ENCODE results near the gene TMEM98. TPM values are rescaled to one million over a fixed set of nuclear protein-coding genes. Genes with fewer than 3 reads are reported as not detected.
"Not testable (repeated sequence)": the region's sequence is repeated elsewhere in the genome, so short reads cannot be mapped to it uniquely, and the experiment has no call there.

Gene TMEM98
- total RNA-seq, 1 donor from 2014 or later, result 10.7 TPM

DNA sequence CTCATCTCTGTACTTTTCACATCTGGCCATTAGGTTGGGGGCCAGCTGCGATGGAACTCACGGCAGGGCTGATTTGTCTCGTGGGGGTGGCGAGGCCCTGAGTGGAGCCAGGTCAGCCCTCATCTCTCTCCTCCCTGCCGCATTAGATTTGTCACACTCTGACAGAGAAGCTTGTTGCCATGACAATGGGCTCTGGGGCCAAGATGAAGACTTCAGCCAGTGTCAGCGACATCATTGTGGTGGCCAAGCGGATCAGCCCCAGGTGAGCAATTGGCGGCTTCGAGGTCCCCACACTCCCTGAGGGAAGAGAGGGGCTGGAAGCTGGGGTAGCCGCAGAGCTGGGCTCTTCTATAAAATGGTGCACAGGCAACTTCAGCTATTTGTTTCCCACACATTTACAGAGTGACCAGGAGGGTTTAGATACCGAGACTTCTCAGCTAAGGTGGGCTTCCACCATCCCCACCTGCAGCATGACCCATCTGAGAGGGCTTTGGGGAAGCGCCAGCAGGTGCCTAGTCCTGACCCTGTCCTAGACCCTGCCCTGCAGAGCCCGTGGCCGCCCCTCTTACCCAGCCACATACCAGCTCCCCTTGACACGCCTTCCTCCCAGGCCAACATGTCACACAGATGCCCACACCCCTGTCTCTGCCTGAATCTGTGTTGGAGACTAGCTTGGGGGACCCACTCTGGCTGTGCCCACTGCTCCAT, 8.4 kb downstream of the TMEM98 start:
- ATAC-seq (no peak), DNase-seq (no peak)
- intact Hi-C loops (cut with micrococcal nuclease), result no loop called here

DNA sequence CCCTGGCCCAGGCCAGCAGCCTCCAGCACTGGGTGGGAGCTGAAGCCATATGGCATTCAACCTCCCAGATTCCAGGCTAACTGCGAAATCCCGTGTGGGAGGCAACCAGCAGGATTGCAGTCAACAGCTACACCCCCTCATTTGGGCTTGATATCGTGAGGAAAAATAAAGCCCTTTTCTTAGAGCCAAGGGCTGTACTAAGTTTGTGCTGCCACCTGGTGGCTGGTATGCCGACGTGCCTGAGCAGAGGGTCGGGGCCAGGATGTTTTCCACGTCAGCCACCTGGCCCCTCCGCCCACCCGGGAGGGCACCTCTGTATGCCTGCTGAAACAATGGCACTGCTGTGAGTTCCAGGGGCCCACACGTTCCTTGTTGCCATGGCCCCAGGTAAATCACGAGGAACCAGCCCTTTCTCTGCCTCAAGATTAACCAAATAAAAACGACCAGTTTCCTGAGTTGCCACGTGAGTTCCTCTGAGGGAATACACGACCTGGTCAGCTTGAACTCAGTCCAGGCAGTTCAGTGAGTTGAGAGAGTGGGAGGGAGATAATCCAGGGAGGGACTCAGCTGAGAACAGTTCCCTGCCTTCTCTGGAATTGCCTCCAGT, 9.0 kb downstream of the TMEM98 start:
- ATAC-seq (peak; percentile 79), DNase-seq (peak; percentile 77)
- intact Hi-C loops (cut with micrococcal nuclease), result no loop called here

DNA sequence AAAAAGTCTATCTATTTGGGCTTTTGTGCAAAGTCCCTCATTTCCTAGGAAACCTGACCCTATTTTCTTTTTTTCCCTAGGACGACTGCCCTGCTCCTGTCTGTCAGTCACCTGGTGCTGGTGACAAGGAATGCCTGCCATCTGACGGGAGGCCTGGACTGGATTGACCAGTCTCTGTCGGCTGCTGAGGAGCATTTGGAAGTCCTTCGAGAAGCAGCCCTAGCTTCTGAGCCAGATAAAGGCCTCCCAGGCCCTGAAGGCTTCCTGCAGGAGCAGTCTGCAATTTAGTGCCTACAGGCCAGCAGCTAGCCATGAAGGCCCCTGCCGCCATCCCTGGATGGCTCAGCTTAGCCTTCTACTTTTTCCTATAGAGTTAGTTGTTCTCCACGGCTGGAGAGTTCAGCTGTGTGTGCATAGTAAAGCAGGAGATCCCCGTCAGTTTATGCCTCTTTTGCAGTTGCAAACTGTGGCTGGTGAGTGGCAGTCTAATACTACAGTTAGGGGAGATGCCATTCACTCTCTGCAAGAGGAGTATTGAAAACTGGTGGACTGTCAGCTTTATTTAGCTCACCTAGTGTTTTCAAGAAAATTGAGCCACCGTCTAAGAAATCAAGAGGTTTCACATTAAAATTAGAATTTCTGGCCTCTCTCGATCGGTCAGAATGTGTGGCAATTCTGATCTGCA, 12.9 kb downstream of the TMEM98 start:
- intact Hi-C loops (cut with micrococcal nuclease), result no loop called here
- DNase-seq (no peak), ATAC-seq (no peak)

DNA sequence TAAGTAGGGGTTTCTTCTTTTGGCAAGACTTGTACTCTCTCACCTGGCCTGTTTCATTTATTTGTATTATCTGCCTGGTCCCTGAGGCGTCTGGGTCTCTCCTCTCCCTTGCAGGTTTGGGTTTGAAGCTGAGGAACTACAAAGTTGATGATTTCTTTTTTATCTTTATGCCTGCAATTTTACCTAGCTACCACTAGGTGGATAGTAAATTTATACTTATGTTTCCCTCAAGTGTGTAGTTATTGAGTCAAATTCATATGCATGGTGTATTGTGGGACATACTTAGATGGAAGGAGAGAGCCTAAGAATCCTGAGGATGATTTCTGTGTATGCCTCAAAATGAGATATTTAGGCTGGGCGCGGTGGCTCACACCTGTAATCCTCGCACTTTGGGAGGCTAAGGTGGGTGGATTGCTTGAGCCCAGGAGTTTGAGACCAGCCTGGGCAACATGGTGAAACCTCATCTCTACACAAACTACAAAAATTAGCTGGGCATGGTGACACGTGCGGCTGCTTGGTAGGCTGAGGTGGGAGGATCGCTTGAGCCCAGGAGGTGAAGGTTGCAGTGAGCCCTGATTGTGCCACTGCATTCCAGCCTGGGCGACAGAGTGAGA, 13.6 kb downstream of the TMEM98 start:
- ATAC-seq, result no peak
- DNase-seq, result no peak
- intact Hi-C loops (cut with micrococcal nuclease), result no loop called here

DNA sequence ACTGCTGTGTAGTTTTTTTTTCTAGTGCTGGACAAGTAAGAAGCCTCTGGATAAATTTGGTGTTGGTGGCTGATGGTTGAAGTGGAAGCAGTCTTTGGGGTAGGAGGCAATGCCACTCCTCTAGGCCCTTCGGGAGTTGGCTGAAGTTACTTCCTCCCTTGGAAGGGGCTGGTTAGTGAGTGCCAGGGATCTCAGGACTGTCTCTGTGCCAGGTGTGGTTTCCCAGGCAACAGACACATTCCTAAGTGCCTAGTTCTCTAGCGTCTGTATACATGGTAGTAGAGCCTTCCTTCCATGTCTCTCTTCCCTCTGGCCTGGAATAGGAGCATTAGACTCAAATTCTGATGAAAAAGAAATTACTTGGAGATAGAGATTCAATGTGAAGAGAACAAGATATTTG, 15.3 kb downstream of the TMEM98 start:
- no peak for DNase-seq
- no peak for ATAC-seq
- intact Hi-C loops (cut with micrococcal nuclease), result no loop called here

DNA sequence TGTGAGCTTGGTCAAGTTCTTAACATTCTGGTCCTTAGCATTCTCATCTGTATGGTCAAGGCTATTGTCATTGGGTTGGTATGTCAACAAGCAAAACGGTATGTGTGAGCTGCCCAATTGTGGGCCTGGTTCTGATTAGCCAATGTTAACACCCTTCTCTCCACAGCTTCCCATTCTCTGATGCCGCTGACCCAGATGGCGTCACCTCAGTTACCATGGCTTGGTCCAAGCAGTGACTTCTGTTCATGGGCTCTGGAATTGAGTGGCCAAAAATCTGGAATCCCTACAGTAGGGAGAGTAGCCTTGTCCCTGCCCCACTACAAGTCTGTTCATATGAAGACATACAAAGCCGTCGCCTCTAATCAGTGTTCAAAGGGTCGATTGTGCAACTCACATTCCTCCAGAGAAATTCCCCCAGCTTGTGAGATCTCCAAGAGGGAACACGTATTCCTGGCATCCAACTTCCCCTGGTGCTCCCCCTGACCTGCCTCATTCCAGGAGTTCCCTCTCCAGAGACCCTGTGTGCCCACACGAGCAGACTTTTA, 15.8 kb downstream of the TMEM98 start:
- intact Hi-C loops (cut with micrococcal nuclease), result no loop called here
- DNase-seq, result no peak
- ATAC-seq, result peak; percentile 85

DNA sequence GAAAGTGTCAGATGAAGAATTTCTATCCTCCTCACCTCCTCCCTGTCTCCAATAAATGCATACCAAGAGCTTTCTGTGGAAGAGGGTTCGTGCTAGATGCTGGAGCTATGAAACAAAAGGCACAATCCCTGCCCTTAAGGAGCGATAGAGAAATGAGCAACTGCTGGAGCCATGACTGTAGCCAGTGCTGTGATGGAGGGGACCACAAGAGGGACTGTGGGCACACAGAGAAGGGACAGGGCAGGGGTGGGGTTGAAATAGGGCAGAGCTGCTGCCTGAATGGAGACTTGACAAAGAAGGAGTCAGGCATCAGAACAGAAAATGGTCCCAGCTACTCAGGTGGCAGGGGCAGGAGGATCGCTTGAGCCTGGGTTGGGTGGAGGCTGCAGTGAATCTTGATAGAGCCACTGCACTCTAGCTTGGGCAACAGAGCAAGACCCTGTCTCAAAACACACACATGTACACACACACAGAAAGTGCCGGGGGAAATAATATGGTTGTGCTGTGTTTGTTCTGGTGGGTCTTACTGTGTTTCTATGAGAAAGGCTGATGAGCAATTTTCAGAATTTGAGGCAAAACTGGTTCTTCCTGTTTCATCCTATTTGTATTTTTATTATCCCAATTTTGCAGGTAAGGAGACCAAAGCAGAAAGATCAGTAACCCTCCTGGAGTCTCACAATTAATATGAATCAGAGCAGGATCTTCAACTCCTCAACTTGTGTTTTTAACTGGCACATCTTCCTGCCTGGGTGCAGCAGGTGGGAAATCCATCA, 16.5 kb downstream of the TMEM98 start:
- DNase-seq (no peak), ATAC-seq (no peak)
- intact Hi-C loops (cut with micrococcal nuclease), result no loop called here

DNA sequence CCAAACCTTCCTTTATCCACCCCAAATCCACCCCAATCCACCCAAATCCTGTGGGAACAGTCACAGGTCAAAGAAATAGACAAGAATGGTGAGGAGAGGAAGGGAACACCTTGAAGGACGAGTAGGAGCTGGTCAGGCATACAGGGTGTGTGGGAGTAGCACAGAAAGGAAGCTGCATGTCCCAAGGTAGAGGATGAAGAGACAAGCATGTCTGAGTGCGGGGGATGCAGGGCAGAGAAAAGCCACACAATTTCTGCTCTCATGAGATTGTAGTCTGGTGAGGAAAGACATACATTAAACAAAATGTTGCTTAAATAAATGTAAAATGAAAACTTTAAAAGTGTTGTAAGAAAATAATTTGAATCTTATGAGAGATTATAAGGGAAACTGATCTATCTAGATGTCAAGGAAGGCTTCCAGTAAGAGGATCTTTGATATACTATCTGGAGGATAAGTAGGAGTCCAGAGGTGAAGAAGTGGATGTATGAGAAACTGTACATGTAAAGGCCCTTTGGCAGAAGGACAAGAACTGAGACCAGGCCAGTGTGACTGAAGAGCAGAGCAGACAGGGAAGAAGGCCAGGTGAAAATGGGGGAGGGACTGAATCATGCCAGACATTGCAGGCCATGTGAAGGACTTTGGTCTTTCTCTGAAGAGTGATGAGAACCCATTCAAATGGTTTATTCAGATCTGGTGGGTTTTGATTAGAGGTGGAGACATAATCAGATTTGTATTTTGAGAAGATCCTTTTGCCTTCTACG, 18.6 kb downstream of the TMEM98 start:
- intact Hi-C loops (cut with micrococcal nuclease), result no loop called here
- ATAC-seq (no peak), DNase-seq (no peak)

DNA sequence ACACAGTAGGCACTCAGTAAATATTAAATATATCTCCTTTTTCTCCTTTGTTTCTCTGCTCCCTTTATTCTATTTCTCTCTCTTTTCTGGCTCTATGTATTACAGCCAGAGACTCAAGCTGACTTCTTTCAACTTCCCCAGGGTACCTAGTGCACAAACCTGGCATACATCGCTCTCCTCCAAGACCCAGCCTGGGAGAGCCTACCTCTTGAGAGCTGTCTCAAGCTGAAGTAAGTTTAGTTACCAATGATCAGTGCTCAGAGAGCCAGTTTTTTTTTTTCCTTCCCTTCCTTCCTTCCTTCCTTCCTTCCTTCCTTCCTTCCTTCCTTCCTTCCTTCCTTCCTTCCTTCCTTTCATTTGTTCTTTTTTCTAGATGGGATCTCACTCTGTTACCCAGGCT, 19.8 kb downstream of the TMEM98 start:
- ATAC-seq (no peak), DNase-seq (no peak)
- intact Hi-C loops (cut with micrococcal nuclease), result no loop called here

DNA sequence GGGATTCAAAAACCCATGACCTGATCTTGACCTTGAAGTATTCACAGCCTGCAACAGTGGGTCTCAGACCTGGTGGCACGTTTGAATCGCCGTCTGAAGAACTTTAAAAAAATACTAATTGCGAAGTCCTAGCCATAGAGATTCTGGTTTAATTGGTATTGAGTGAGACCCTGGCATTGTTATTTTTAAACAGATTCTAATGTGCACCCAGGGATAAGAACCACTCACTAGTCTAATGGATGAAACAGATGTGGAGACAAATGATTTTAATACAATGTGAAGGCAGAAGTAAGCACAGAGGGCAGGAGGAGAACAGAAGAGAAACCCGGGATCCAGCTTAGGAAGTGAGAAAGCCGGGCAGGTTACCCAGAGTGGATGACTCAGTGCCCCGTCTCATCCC, 21.2 kb downstream of the TMEM98 start:
- intact Hi-C loops (cut with micrococcal nuclease), result no loop called here
- no peak for DNase-seq
- no peak for ATAC-seq

DNA sequence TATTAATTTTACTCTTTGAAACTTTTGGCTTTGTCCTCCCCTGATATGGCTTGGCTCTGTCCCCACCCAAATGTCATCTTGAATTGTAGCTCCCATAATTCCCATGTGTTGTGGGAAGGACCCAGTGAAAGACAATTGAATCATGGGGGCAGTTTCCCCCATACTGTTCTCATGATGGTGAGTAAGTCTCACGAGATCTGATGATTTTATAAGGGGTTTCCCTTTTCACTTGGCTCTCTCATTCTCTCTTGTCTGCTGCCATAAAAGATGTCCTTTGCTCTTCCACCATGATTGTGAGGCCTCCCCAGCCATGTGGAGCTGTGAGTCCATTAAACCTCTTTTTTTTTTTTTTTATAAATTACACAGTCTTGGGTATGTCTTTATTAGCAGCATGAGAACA, 24.5 kb downstream of the TMEM98 start:
- ATAC-seq; DNase-seq; intact Hi-C loops (cut with micrococcal nuclease): not testable (repeated sequence)

DNA sequence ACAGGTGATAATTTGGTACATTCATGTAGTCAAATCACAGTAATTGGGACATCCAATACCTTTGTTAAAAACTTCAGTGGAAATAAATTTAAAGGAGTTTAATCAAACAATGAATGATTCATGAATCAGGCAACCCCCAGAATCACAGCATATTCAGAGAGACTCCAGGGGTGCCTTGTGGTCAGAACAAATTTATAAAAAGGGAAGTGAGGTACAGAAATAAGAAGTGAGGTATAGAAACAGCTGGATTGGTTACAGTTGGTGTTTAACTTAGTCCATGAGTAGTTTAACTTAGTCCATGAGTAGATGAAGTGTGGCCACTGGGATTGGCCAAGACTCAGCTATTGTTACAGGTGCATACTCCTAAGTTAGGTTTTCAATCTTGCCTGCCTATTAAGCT, 25.1 kb downstream of the TMEM98 start:
- DNase-seq (no peak), ATAC-seq (no peak)
- intact Hi-C loops (cut with micrococcal nuclease), result no loop called here

DNA sequence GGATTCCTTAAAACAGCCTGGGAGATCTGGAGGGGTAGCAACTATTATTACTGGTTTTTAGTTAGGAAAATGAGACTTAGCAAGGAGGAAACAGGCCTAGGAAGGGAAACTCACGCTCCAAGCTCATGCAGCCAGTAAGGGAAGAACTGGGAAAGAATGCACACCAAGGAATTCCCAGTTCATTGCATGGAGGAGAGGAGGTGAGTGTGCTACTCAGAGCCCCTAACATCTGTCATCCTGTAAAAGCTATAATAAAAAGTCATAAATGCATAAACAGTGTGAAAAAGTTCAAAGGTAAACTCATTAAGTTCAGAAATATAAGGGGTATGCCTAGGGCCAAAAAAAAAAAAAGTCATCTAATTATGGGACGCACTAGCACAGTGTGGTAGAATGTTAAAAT, 25.9 kb downstream of the TMEM98 start:
- ATAC-seq, result no peak
- DNase-seq, result no peak
- intact Hi-C loops (cut with micrococcal nuclease), result no loop called here

DNA sequence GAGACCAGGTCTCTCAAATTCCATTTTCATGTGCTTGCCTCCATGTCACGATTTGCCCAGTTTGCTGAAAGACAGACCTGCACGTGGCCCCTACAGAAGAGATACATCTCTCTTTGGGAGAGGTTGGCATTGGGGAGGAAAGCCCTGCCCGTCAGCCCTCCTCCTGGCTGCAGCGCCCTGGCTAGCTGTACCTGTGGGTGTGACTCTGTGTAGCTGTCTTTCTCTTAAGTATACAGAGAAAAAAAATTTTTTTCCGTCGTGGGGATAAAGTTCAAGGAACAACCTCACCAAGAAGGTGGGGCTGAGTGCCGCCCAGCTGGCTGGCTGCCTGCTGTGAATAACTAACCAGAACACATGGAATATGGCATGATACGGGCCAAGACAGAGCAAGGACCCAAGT, 26.5 kb downstream of the TMEM98 start:
- ATAC-seq (no peak), DNase-seq (no peak)

DNA sequence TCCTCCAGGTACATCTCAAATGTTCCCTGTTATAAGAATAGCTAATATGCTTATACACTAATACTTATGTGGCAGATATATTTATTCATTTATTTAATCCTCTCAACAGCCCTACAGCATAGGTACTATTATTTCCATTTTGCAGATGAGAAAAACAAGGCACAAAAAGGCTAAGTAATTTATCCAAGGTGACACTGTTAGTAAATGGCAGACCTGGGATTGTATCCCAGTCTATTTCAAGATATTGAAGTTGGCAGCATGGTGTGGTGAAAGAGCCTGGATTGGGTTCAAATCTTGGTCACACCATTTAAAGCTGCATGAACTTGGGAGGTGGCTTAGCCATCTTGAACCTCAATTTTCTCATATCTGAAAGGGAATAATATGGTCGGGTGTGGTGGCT, 27.2 kb downstream of the TMEM98 start:
- intact Hi-C loops (cut with micrococcal nuclease), result no loop called here

More for the DNA sequence above, 26.5 kb downstream of the TMEM98 start:
- intact Hi-C loops (cut with micrococcal nuclease), result no loop called here

DNA sequence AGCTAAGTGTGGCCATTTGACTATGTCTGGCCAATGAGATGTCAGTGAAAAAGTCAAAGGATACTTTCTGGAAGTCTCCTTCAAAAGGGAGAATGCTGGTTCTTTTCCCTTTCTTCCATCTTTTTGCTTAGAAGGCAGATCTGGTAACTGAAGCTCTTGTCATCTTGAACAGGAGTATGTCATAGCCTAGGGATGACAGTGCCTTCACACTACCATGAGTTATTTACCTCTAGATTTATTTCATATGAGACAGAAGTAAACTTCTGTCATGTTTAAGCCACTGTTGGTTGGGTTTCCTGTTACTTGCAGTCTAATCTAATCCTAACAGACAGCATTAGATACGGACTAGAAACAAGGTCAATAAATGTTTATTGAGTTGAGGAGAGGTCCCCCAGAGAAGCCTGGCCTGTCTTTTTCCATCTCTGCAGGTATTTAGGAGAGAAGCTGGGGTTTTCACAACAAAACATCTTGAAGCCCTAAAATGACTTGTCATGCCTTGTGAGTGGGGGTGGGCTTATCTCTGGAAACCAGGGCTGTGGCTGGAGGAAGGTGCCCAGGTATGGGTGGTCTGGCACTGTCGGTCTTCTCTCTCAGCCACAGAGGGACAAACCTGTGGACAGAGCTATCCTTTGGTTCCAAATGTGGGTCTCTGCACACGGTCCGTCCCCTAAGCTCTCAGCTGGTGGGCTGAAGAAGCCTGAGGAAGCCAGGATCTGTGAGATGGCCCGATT, 28.5 kb downstream of the TMEM98 start:
- intact Hi-C loops (cut with micrococcal nuclease), result no loop called here
- DNase-seq, result no peak
- no peak for ATAC-seq

More for the DNA sequence above, 27.2 kb downstream of the TMEM98 start:
- ATAC-seq, result no peak
- no peak for DNase-seq

DNA sequence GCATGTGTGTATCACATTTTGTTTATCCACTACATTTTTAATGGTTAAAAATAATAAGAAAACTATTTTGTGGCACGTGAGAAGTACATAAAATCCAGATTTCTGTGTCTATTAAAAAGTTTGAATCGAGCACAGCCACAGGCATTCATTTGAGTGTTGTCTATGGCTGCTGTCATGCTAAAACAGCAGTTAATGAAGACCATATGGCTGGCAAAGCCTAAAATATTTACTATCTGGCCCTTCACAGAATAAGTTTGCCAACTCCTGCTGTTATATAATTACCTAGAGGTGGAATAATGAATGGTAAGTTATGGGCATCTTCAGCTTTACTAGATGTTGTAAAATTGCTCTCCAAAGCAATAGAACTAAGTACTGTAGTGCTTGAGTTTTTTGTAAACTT, 30.5 kb downstream of the TMEM98 start:
- intact Hi-C loops (cut with micrococcal nuclease), result no loop called here
- no peak for DNase-seq
- no peak for ATAC-seq

DNA sequence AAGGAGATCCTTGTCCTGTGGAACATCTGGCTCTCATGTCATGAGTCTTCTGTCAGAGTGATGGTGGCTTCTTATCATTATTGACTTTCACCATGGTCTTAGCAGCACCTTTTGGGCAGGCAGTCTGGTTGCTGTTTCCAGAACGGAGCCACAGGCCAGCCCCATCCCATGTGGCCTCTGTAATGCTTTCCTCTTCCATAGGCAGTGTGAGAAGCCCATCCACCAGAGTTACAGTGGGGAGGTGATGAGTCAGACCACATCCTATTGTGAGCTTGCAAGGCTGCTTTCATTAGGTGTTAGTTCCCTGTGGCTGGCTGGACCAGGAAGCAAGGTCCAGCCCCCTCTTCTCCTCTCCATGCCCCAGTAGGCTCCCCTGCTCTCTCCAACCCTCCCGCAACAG, 32.9 kb downstream of the TMEM98 start:
- intact Hi-C loops (cut with micrococcal nuclease), result no loop called here
- DNase-seq (no peak), ATAC-seq (no peak)
